Activated CD8-positive, alpha-beta T cell treated with anti-CD3 and anti-CD28 coated beads for 36 hours (primary cell): Measurements from ENCODE around the gene ERFL. TPM values are rescaled to one million over a fixed set of nuclear protein-coding genes. Genes with fewer than 3 reads are reported as not detected.

ENCODE experiments used
- ATAC-seq: fragments of 200-7000 bp; cut with Tn5 transposase; one replicate; pipeline ENCODE4 v1.10.0; 2021; ENCODE audit warnings: mild to moderate bottlenecking, moderate library complexity
- CTCF ChIA-PET: fragments of 350-600 bp; sonication (Branson Sonifier 250); formaldehyde crosslinking; loops from one replicate; lab custom pipeline; 2021; ENCODE audit warnings: antibody characterized with exemption; lab: Charles Lee
- POLR2A ChIA-PET: fragments of 350-600 bp; sonication (Branson Sonifier 250); formaldehyde crosslinking; loops from one replicate; lab custom pipeline; 2021; ENCODE audit warnings: antibody characterized with exemption; lab: Charles Lee
- DNase-seq: peaks from one replicate; pipeline ENCODE4 v3.0.0-alpha.2; 2020
- H3K27ac Mint-ChIP-seq: one replicate; pipeline ENCODE4 v1.8.0; 2021; ENCODE audit warnings: mild to moderate bottlenecking, mixed read lengths
- H3K27me3 Mint-ChIP-seq: one replicate; pipeline ENCODE4 v1.8.0; 2021; ENCODE audit warnings: mixed read lengths
- H3K36me3 Mint-ChIP-seq: one replicate; pipeline ENCODE4 v1.8.0; 2021; ENCODE audit warnings: low read depth, mixed read lengths
- H3K4me1 Mint-ChIP-seq: one replicate; pipeline ENCODE4 v1.8.0; 2021; ENCODE audit warnings: low read depth, mixed read lengths
- H3K4me3 Mint-ChIP-seq: one replicate; pipeline ENCODE4 v1.8.0; 2021; ENCODE audit warnings: mild to moderate bottlenecking, moderate library complexity, mixed read lengths
- H3K9me3 Mint-ChIP-seq: one replicate; pipeline ENCODE4 v1.8.0; 2021; ENCODE audit warnings: mixed read lengths
- intact Hi-C: fragments of 100-400 bp; cut with micrococcal nuclease; formaldehyde crosslinking; loops from one replicate; pipeline ENCODE4 v1.10.0; 2022
- total RNA-seq, 2 experiments: library from RNA; stranded (reverse); gene quantifications; one replicate each; pipeline ENCODE4 v1.2.3, GENCODE V29; 2021
- TF ChIP-seq, protein P1 (sequence below): fragments of 200-600 bp; IDR thresholded peaks from one replicate; pipeline ENCODE4 v1.8.0; 2022; ENCODE audit warnings: antibody characterized with exemption, mild to moderate bottlenecking

Gene ERFL
- total RNA-seq, 2 experiments from 2014 or later = 1.5 to 1.6 TPM

DNA sequence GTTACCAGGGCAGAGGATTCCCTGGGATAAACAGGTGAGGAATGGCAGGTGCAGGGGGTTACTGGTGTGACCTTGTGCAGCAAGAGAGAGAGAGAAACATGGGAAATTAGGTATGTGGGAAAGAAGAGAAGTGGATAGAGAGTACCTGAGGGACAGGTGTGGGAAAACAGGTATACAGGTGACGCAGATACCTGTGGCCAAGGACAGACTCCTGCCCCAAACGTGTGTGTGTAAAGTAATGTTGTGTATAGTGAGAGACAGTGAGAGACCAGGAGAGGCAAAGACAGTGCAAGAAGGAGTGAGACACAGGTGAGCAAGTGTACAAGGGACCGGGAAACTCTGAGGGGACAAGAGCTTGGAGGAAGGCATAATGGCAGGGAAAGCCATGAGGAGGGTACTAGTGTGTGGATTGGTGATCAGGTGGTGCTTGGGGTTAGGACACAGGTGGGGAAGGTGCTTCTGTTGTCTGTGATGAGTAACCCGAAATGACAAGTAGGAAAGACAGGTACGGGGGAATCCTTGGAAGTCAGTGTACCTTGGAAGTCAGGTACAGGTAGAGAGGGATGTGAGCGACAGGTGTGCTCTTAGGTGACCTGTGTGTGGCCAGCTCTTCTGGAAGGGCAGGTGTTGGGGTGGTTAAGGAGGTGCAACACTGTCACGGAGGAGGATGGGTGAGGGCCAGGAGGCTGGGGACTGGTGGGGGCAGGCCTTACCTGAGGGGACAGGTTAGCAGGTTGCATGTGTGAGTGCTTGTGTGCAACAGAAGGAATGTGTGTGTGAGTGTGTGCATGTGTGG lies 2.8 kb downstream of the ERFL start:
- ChIA-PET CTCF (interaction anchor here (1.2 kb wide), 1 partner anchor 53 kb away, joined by 3 read pairs; no protein-coding TSS in a partner anchor), POLR2A (interaction anchor here (1.0 to 1.6 kb wide), 3 partner anchors 13 to 49 kb away, joined by 3 to 5 read pairs (median 3); partner anchors contain the start of gene CD79A)
- Mint-ChIP-seq H3K4me1 (peaks cover 33% of the 10 kb centered on the region), H3K27ac (no peak overlapping the region), H3K4me3 (no peak overlapping the region), H3K9me3 (no peaks in the 10 kb centered on the region), H3K27me3 (peaks cover 13% of the 10 kb centered on the region), H3K36me3 (no peaks in the 10 kb centered on the region)
- no peak for ATAC-seq
- TF ChIP-seq, protein P1, sequence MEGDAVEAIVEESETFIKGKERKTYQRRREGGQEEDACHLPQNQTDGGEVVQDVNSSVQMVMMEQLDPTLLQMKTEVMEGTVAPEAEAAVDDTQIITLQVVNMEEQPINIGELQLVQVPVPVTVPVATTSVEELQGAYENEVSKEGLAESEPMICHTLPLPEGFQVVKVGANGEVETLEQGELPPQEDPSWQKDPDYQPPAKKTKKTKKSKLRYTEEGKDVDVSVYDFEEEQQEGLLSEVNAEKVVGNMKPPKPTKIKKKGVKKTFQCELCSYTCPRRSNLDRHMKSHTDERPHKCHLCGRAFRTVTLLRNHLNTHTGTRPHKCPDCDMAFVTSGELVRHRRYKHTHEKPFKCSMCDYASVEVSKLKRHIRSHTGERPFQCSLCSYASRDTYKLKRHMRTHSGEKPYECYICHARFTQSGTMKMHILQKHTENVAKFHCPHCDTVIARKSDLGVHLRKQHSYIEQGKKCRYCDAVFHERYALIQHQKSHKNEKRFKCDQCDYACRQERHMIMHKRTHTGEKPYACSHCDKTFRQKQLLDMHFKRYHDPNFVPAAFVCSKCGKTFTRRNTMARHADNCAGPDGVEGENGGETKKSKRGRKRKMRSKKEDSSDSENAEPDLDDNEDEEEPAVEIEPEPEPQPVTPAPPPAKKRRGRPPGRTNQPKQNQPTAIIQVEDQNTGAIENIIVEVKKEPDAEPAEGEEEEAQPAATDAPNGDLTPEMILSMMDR = no peak
- DNase-seq = no peak
- intact Hi-C loops = no loop called here

- TF ChIP-seq, protein P1 = no peak
- intact Hi-C loops = no loop called here
- ATAC-seq = no peak
- H3K9me3 Mint-ChIP-seq = no peaks in the 10 kb centered on the region
- H3K27ac Mint-ChIP-seq = no peak overlapping the region
- no peak overlapping the region for H3K4me3 Mint-ChIP-seq
- ChIA-PET CTCF (interaction anchor here (1.2 kb wide), 1 partner anchor 52 kb away, joined by 3 read pairs; no protein-coding TSS in a partner anchor), POLR2A (interaction anchor here (0.6 to 1.6 kb wide), 6 partner anchors 12 to 65 kb away, joined by 3 to 5 read pairs (median 3); partner anchors contain the start of genes CD79A and RPS19)
- peaks cover 28% of the 10 kb centered on the region for H3K4me1 Mint-ChIP-seq
- DNase-seq = no peak
- H3K27me3 Mint-ChIP-seq = peaks cover 10% of the 10 kb centered on the region
- no peaks in the 10 kb centered on the region for H3K36me3 Mint-ChIP-seq
These were observed 3.8 kb downstream of the ERFL start for GRCh38 chr19:41924151-41925145.

DNA sequence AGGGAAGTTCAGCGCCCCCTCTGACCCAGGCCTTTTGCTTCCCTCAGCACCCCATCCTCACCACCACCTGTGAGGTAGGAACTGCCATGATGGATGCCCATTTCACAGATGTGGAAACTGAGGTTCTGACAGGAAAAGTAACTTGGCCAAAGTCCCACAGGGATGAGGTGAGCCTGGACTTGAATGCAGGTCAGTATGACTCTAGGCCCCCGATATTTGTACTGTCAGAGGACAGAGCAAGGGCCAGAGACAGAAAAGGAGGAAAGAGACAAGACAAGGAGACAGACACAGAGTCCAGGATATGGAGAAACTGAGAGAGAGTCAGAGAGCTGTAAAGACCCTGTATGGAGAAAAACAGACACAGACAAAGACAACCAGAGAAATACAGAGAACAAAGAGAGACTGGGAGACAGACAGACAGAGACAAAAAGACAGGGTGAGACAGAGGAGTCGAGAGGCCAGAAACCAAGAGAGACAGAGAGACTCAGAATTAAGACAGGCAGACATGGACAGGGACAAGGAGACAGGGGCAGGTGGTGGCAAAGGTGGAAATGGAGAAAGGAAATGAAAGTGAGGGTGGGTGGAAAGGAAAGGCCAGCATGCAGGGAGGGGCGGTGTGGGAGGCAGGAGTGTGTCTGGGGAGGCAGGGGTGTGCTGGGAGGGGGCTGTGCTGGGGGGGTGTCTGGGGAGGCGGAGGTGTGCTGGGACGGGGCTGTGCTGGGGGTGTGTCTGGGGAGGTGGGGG lies 5.0 kb downstream of the ERFL start:
- H3K27me3 Mint-ChIP-seq = peaks cover 7% of the 10 kb centered on the region
- H3K9me3 Mint-ChIP-seq = no peaks in the 10 kb centered on the region
- no peak for ATAC-seq
- intact Hi-C loops = no loop called here
- TF ChIP-seq, protein P1 = no peak
- ChIA-PET POLR2A (interaction anchor here (1.0 to 2.0 kb wide), 4 partner anchors 12 to 63 kb away, joined by 3 to 12 read pairs (median 4); partner anchors contain the start of gene RPS19), CTCF (no interaction called here)
- DNase-seq = no peak
- H3K27ac Mint-ChIP-seq = no peak overlapping the region
- H3K4me1 Mint-ChIP-seq = peaks cover 21% of the 10 kb centered on the region
- no peaks in the 10 kb centered on the region for H3K36me3 Mint-ChIP-seq
- H3K4me3 Mint-ChIP-seq = no peak overlapping the region

- DNase-seq = no peak
- no peaks in the 10 kb centered on the region for H3K36me3 Mint-ChIP-seq
These were observed 5.7 kb downstream of the ERFL start for GRCh38 chr19:41922585-41922984.

More at GRCh38 chr19:41922585-41922984, 5.7 kb downstream of the ERFL start:
- Mint-ChIP-seq H3K4me3 (no peak overlapping the region), H3K9me3 (no peaks in the 10 kb centered on the region), H3K27ac (no peak overlapping the region), H3K27me3 (peaks cover 7% of the 10 kb centered on the region), H3K4me1 (peaks cover 21% of the 10 kb centered on the region)
- ATAC-seq = no peak
- CTCF ChIA-PET = interaction anchor here (1.5 kb wide), 1 partner anchor 50 kb away, joined by 6 read pairs; no protein-coding TSS in a partner anchor
- TF ChIP-seq, protein P1 = no peak
- intact Hi-C loops = no loop called here
- POLR2A ChIA-PET = interaction anchor here (1.2 to 2.0 kb wide), 3 partner anchors 11 to 57 kb away, joined by 3 to 12 read pairs (median 4); partner anchors contain the start of gene CD79A
